Cardiac muscle cell (in vitro differentiated cells and primary cell): ENCODE measurements around the gene CFAP126. TPM values are rescaled to one million over a fixed set of nuclear protein-coding genes. Genes with fewer than 3 reads are reported as not detected.
"Not testable (repeated sequence)": the region's sequence is repeated elsewhere in the genome, so short reads cannot be mapped to it uniquely, and the experiment has no call there.

Source experiments
- DNase-seq, 2 donors: peaks; one replicate each; pipeline versions ENCODE4 v3.0.0 to v3.0.0-alpha.2; 2010 to 2017; ENCODE audit warnings: low read depth in 1 of 2, low spot score in 1 of 2
- H3K27ac ChIP-seq: fragments of 200-600 bp; sonication (generic); 2 replicates; pipeline ENCODE4 v1.5.1; 2016
- H3K27me3 ChIP-seq: fragments of 200-600 bp; sonication (generic); 2 replicates; pipeline ENCODE4 v1.6.0; 2016; ENCODE audit warnings: control low read depth
- H3K36me3 ChIP-seq: fragments of 200-600 bp; sonication (generic); 2 replicates; pipeline ENCODE4 v1.5.1; 2016; ENCODE audit warnings: control low read depth
- H3K4me1 ChIP-seq: fragments of 200-600 bp; sonication (generic); 2 replicates; pipeline ENCODE4 v1.8.1; 2017; ENCODE audit warnings: low read depth, mild to moderate bottlenecking, mixed run types
- H3K4me3 ChIP-seq: fragments of 200-600 bp; sonication (generic); 2 replicates; pipeline ENCODE4 v1.5.1; 2016; ENCODE audit warnings: mild to moderate bottlenecking
- H3K9me3 ChIP-seq: fragments of 200-600 bp; sonication (generic); 2 replicates; pipeline ENCODE4 v1.5.1; 2017; ENCODE audit warnings: low read depth, mild to moderate bottlenecking, control low read depth
- CTCF ChIP-seq: IDR thresholded peaks from 2 replicates; pipeline ENCODE4 v1.5.1; 2012; ENCODE audit warnings: low read depth, mild to moderate bottlenecking, low read length
- polyA plus RNA-seq: library from polyadenylated mRNA; unstranded; fragments of >200 nt; fragmentation: Nextera tagmentation; extraction: Ambion mirVana; gene quantifications from 2 replicates; pipeline ENCODE4 v1.2.1, GENCODE V29; 2016
- total RNA-seq: library from RNA; depleted of rRNA; stranded (reverse); fragments of >200 nt; gene quantifications from 2 replicates; pipeline ENCODE4 v1.2.3, GENCODE V29; 2016

Gene CFAP126
- total and polyA plus RNA-seq, 2 experiments from 2014 or later: not detected

- Histone ChIP-seq H3K4me3 (no peak overlapping the region), H3K27ac (no peak overlapping the region), H3K27me3 (no peaks in the 10 kb centered on the region), H3K9me3 (no peaks in the 10 kb centered on the region), H3K4me1 (no peaks in the 10 kb centered on the region), H3K36me3 (peaks cover 31% of the 10 kb centered on the region)
- TF ChIP-seq CTCF: no peak
- no peak for DNase-seq
These were observed 43.7 kb downstream of the CFAP126 start for GRCh38 chr1:161324020-161324419.

- H3K4me1 ChIP-seq, H3K27me3 ChIP-seq, DNase-seq, H3K36me3 ChIP-seq, H3K9me3 ChIP-seq, H3K27ac ChIP-seq, H3K4me3 ChIP-seq: not testable (repeated sequence)
These were observed 51.6 kb downstream of the CFAP126 start for GRCh38 chr1:161315841-161316674.

Other genes starting within 250 kb of the CFAP126 start
- 85.4 and 137 TPM in 2 replicates for gene PFDN2, start 249.8 kb downstream of the CFAP126 start, total RNA-seq
- gene PFDN2, start 249.8 kb downstream of the CFAP126 start, polyA plus RNA-seq: 103 and 121 TPM in 2 replicates
- gene NIT1, start 249.8 kb downstream of the CFAP126 start, total RNA-seq: 60.7 and 65.9 TPM in 2 replicates
- 64.6 and 92.6 TPM in 2 replicates for gene NIT1, start 249.8 kb downstream of the CFAP126 start, polyA plus RNA-seq
- 28.1 and 36.5 TPM in 2 replicates for gene DEDD, start 235.2 kb downstream of the CFAP126 start, total RNA-seq
- 30.8 and 35.5 TPM in 2 replicates for gene DEDD, start 235.2 kb downstream of the CFAP126 start, polyA plus RNA-seq
- gene UFC1, start 213.9 kb downstream of the CFAP126 start, total RNA-seq: 51.2 and 61.2 TPM in 2 replicates
- 122 and 124 TPM in 2 replicates for gene UFC1, start 213.9 kb downstream of the CFAP126 start, polyA plus RNA-seq
- 18.7 and 19.6 TPM in 2 replicates for gene USP21, start 208.4 kb downstream of the CFAP126 start, total RNA-seq
- gene USP21, start 208.4 kb downstream of the CFAP126 start, polyA plus RNA-seq: 48.8 and 59.9 TPM in 2 replicates
- gene PPOX, start 201.4 kb downstream of the CFAP126 start, total RNA-seq: 35.4 and 53.8 TPM in 2 replicates
- 67.0 and 67.1 TPM in 2 replicates for gene PPOX, start 201.4 kb downstream of the CFAP126 start, polyA plus RNA-seq
- 31.3 and 36.9 TPM in 2 replicates for gene B4GALT3, start 190.4 kb downstream of the CFAP126 start, total RNA-seq
- 44.7 and 54.7 TPM in 2 replicates for gene B4GALT3, start 190.4 kb downstream of the CFAP126 start, polyA plus RNA-seq
- 0.88 and 4.0 TPM in 2 replicates for gene ADAMTS4, start 168.8 kb downstream of the CFAP126 start, total RNA-seq
- gene ADAMTS4, start 168.8 kb downstream of the CFAP126 start, polyA plus RNA-seq: 1.9 and 3.5 TPM in 2 replicates
- gene NDUFS2, start 165.5 kb downstream of the CFAP126 start, total RNA-seq: 183 and 204 TPM in 2 replicates
- gene NDUFS2, start 165.5 kb downstream of the CFAP126 start, polyA plus RNA-seq: 346 and 367 TPM in 2 replicates
- not detected in 2 replicates for gene FCER1G, start 152.6 kb downstream of the CFAP126 start, total RNA-seq
- gene FCER1G, start 152.6 kb downstream of the CFAP126 start, polyA plus RNA-seq: 0.50 TPM in 1 of 2 replicates, not detected in the other
- gene APOA2, start 144.2 kb downstream of the CFAP126 start, total RNA-seq: 1.0 TPM in 1 of 2 replicates, not detected in the other
- gene APOA2, start 144.2 kb downstream of the CFAP126 start, polyA plus RNA-seq: 3.1 TPM in 1 of 2 replicates, not detected in the other
- gene TOMM40L, start 141.8 kb downstream of the CFAP126 start, total RNA-seq: 12.5 and 21.6 TPM in 2 replicates
- 12.6 and 13.6 TPM in 2 replicates for gene TOMM40L, start 141.8 kb downstream of the CFAP126 start, polyA plus RNA-seq
- 0.33 TPM in 1 of 2 replicates, not detected in the other for gene NR1I3, start 129.7 kb downstream of the CFAP126 start, total RNA-seq
- gene NR1I3, start 129.7 kb downstream of the CFAP126 start, polyA plus RNA-seq: not detected in 2 replicates
- 0.14 and 0.21 TPM in 2 replicates for gene PCP4L1, start 109.1 kb downstream of the CFAP126 start, total RNA-seq
- not detected in 2 replicates for gene PCP4L1, start 109.1 kb downstream of the CFAP126 start, polyA plus RNA-seq
- 0.35 and 0.77 TPM in 2 replicates for gene MPZ, start 57.9 kb downstream of the CFAP126 start, total RNA-seq
- gene MPZ, start 57.9 kb downstream of the CFAP126 start, polyA plus RNA-seq: 0.48 and 0.66 TPM in 2 replicates
- 19.5 and 22.5 TPM in 2 replicates for gene SDHC, start 53.5 kb downstream of the CFAP126 start, total RNA-seq
- gene SDHC, start 53.5 kb downstream of the CFAP126 start, polyA plus RNA-seq: 275 and 333 TPM in 2 replicates
- 0.39 TPM in 1 of 2 replicates, not detected in the other for gene FCGR2A, start 137.6 kb upstream of the CFAP126 start, total RNA-seq
- gene FCGR2A, start 137.6 kb upstream of the CFAP126 start, polyA plus RNA-seq: not detected in 2 replicates
- gene HSPA6, start 156.7 kb upstream of the CFAP126 start, total RNA-seq: 0.56 TPM in 1 of 2 replicates, not detected in the other
- not detected in 2 replicates for gene HSPA6, start 156.7 kb upstream of the CFAP126 start, polyA plus RNA-seq
- not detected in 2 replicates for gene FCGR3A, start 181.9 kb upstream of the CFAP126 start, total RNA-seq
- gene FCGR3A, start 181.9 kb upstream of the CFAP126 start, polyA plus RNA-seq: not detected in 2 replicates